Keratinocyte (primary cell): ENCODE data around the gene C1GALT1C1.

ENCODE experiments used
- EZH2 ChIP-seq: IDR thresholded peaks from one replicate; pipeline ENCODE4 v1.6.1; 2012; ENCODE audit warnings: inconsistent platforms, mild to moderate bottlenecking, low read length, moderate library complexity
- TF ChIP-seq, protein P1 (sequence below), 3 experiments: IDR thresholded peaks in 1 of 3; conservative IDR thresholded peaks in 1 of 3; optimal IDR thresholded peaks in 1 of 3; 2 replicates in 2 of 3; 3 replicates in 1 of 3; pipeline versions ENCODE3 to v1.5.1; 2011; ENCODE audit warnings: low read length in 3 of 3, mild to moderate bottlenecking in 3 of 3, moderate library complexity in 2 of 3, control low read depth in 1 of 3, inconsistent platforms in 1 of 3; ENCODE audit not compliant: insufficient read depth in 2 of 3; ENCODE audit errors: extremely low read depth in 1 of 3

DNA sequence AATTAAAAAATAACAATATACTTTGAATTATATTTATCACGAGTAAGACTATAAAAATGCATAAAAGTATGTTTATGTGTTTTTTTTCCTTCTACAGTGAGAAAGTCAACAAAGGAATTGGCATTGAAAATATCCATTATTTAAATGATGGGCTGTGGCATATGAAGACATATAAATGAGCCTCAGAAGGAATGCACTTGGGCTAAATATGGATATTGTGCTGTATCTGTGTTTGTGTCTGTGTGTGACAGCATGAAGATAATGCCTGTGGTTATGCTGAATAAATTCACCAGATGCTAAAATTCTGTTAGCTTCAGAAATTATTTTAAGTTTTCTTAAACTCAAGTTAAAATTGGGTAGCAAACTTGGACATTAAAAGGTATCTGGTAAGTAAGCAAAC lies 17.8 kb downstream of the C1GALT1C1 start:
- TF ChIP-seq, protein P1, sequence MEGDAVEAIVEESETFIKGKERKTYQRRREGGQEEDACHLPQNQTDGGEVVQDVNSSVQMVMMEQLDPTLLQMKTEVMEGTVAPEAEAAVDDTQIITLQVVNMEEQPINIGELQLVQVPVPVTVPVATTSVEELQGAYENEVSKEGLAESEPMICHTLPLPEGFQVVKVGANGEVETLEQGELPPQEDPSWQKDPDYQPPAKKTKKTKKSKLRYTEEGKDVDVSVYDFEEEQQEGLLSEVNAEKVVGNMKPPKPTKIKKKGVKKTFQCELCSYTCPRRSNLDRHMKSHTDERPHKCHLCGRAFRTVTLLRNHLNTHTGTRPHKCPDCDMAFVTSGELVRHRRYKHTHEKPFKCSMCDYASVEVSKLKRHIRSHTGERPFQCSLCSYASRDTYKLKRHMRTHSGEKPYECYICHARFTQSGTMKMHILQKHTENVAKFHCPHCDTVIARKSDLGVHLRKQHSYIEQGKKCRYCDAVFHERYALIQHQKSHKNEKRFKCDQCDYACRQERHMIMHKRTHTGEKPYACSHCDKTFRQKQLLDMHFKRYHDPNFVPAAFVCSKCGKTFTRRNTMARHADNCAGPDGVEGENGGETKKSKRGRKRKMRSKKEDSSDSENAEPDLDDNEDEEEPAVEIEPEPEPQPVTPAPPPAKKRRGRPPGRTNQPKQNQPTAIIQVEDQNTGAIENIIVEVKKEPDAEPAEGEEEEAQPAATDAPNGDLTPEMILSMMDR (optimal IDR thresholded peaks at IDR 0.05 in 1 of 3, IDR thresholded peaks at IDR 0.05 in 1 of 3, conservative IDR thresholded peaks at IDR 0.05 in 1 of 3; ENCODE audit: extremely low read depth in 1 of 3, insufficient read depth in 2 of 3, low read length in 3 of 3) = no peak
- no peak for TF ChIP-seq EZH2
